ENCODE measurements around the gene FAM227B.

Gene FAM227B

DNA sequence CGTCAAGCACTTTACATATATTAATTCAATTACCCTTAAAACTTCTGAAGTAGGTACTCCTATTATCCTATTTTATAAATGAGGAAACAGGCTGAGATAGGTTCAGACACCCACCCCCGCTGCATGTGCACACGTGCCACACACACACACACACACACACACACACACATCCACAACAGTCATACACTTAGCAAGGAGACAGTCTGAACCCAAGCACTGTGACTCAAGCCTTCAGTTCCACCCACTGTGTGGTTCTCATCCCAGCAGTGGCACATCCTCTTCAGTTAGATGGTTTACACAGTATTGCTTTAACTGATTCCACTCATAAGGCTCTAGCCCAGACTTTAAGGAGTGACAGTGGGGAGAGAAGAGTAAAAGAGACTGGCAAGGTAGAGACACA lies 288.7 kb downstream of the FAM227B start:
- no peak for DNase-seq (ENCODE audit: extremely low read depth, low read depth)
- TF ChIP-seq, protein P1, sequence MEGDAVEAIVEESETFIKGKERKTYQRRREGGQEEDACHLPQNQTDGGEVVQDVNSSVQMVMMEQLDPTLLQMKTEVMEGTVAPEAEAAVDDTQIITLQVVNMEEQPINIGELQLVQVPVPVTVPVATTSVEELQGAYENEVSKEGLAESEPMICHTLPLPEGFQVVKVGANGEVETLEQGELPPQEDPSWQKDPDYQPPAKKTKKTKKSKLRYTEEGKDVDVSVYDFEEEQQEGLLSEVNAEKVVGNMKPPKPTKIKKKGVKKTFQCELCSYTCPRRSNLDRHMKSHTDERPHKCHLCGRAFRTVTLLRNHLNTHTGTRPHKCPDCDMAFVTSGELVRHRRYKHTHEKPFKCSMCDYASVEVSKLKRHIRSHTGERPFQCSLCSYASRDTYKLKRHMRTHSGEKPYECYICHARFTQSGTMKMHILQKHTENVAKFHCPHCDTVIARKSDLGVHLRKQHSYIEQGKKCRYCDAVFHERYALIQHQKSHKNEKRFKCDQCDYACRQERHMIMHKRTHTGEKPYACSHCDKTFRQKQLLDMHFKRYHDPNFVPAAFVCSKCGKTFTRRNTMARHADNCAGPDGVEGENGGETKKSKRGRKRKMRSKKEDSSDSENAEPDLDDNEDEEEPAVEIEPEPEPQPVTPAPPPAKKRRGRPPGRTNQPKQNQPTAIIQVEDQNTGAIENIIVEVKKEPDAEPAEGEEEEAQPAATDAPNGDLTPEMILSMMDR (IDR thresholded peaks at IDR 0.05; ENCODE audit: low read depth, low read length) = no peak

DNA sequence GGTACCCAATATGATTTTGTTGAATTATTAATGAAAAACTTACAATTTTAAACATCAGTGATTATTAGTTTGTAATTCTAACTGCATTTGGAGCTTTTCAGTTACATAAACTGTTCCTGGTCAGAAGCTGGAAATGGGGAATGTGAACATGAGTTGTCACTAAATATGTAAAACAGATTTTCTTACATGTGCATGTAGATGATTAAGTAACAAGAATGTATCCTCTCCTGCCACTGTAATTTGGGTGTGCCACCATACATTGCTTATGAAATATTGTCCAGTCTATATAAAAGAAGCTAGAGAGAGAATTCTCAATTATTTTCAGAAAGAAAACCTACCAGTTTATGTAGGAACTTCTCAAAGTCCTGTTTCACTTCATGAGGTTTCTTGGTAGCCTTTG lies 289.2 kb downstream of the FAM227B start:
- TF ChIP-seq, protein P1 (IDR thresholded peaks at IDR 0.05; ENCODE audit: low read depth, low read length) = no peak
- DNase-seq (ENCODE audit: extremely low read depth, low read depth) = no peak

DNA sequence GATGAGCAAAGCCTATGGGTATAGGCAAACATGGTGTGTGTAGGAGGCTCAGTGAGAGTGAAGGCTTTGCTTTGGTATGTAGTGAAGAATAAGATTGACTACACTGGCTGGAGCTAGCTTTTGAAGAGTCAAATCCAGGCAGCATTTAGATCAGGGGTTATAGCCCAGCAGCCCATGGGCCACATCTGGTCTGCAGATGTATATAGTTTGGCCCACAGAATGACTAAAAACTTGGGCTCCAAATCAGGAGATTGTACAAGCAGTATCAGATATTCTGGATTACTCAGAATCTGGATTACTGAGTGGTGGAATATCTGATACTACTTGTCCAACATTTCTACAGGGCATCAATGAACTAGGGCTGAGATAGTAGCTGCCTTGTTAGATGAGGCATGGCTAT lies 290.5 kb downstream of the FAM227B start:
- DNase-seq (ENCODE audit: extremely low read depth, low read depth) = no peak
- TF ChIP-seq, protein P1 (IDR thresholded peaks at IDR 0.05; ENCODE audit: low read depth, low read length) = no peak

DNA sequence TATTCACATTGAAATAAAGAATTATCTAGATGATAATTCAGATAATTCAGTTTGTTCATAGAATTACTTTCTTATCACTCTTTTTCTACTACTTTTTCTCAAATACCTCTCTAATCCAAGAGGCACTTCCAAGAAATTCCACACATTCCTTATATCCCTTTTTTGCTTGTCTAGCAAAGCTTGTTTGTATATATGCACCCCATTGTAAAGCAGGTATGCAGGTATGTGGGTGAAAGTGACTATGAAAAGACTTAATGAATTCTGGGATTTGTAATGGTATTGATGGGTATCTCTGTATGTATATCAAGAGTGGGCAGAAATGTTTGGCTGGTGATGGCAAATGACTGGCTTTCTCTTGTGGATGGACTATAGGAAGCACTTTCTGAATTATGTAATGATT lies 291.7 kb downstream of the FAM227B start:
- TF ChIP-seq, protein P1 (IDR thresholded peaks at IDR 0.05; ENCODE audit: low read depth, low read length) = no peak
- DNase-seq (ENCODE audit: extremely low read depth, low read depth) = no peak

DNA sequence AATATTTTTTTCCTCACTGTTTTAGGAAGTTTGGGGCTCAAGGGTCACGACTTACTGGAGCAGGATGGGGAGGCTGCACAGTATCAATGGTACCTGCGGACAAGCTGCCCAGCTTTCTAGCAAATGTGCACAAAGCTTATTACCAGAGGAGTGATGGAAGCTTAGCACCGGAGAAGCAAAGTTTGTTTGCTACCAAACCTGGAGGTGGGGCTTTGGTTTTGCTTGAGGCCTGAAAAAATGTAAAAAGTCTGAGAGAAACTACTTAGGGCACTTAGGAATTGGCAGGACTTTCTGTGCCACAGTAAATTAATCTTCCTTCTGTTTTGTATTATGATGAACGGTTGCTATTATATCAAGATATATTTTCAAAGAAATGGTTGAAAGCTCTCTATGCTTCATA lies 292.7 kb downstream of the FAM227B start:
- TF ChIP-seq, protein P1 (IDR thresholded peaks at IDR 0.05; ENCODE audit: low read depth, low read length) = no peak
- no peak for DNase-seq (ENCODE audit: extremely low read depth, low read depth)

DNA sequence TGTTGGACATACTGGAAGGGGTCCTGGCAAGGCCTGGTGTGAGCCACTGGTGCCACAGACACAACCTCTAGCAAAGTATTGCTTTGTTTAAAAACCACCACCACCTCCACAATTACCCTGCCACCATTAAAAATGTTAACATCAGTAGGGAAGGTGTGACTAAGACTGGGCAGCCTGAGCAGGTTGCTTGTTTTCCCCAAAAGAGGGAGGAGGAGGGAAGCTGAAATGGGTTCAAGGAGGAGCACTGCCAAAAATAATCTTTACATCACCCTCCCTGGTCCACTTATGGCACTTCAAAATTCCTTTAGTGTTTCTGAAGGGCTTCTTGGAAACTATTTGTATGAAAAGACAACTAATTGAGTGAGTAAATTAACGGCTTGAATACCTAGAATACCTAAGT lies 297.4 kb downstream of the FAM227B start:
- TF ChIP-seq, protein P1 (IDR thresholded peaks at IDR 0.05; ENCODE audit: low read depth, low read length) = no peak
- DNase-seq (ENCODE audit: extremely low read depth, low read depth) = no peak

DNA sequence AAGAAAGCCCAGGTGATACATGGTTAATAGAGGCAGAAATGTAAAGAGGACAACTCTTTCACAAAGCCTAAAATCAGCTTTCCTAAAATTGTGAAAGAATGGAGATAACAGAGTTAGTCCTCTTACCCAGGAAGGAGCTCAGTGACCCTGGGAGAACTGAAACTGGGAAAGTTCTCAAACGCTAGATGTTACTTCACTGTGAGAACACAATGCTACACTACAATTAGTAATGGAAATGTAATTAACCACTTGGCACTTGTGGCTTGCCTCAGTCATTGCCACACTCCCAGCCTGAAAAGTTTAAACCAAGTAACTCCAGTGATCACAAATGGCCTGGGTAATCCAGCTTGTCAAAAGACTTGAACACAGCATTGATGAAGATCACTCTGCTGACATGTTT lies 300.3 kb downstream of the FAM227B start:
- TF ChIP-seq, protein P1 (IDR thresholded peaks at IDR 0.05; ENCODE audit: low read depth, low read length) = no peak
- DNase-seq (ENCODE audit: extremely low read depth, low read depth) = no peak

Measured in AG09319 (cell line).